ENCODE results near the gene CYP4F3.

DNA sequence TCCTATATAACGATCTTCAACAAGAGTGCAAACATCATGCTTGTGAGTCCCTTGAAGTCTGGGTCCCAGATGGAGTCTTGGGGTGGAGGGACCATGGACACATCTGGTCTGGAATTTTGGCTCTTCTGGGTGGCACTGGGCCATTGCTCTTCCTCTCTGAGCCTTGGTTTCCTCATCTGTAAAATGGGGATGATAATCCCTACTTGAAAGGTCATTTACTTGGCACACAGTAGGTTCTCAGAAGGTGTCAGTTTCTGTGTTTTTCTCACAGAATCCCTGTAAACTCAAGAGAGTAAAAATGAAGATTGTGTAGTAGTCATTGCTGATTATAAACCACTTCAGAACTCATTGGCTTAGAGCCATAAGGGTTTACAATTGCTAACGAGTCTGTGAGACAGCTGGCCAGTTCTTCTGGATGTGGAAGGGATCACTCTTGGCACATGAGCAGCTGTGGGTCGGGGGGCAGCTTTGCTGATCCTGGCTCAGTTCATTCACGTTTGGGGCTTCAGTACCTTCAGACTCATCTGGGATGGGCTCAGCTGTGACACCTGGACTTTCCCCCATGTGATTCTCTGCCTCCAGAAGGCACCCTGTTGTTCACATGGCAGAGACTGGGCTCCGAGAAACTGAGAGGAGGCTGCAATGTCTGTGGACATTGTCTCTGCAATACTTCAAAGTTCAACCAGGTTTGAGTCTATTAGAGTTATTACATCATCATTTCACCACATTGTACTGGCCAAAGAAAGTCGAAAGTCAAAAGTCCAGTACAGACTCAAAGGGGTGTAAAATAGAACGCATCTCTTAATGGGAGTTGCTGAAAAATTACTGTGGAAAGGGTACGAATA, 40.0 kb downstream of the CYP4F3 start:
- TF ChIP-seq FOXM1 (IDR thresholded peaks at IDR 0.05; ENCODE audit: borderline replicate concordance) (no peak), SP1 (IDR thresholded peaks at IDR 0.05) (no peak), PKNOX1 (IDR thresholded peaks at IDR 0.05) (no peak), FOXK2 (IDR thresholded peaks at IDR 0.05) (no peak), FOXA1 (IDR thresholded peaks at IDR 0.05) (no peak)

All from HEK293T (cell line).